ENCODE results near the gene KRT31. TPM values are rescaled to one million over a fixed set of nuclear protein-coding genes. Genes with fewer than 3 reads are reported as not detected.

KRT31 gene
- total RNA-seq, result 0.24 TPM in 1 of 2 replicates, not detected in the other

GRCh38 chr17:41396996-41397660 lies at the start of gene KRT31:
KRT31 (minus strand) TSS chr17:41397608; CDS start chr17:41397539, 69 bp downstream.

GRCh38 chr17:41440531-41441033 lies 43.2 kb upstream of the KRT31 start, which contains the start of gene KRT38:
KRT38 (minus strand) TSS chr17:41440983; CDS start chr17:41440921, 62 bp downstream.

DNA sequence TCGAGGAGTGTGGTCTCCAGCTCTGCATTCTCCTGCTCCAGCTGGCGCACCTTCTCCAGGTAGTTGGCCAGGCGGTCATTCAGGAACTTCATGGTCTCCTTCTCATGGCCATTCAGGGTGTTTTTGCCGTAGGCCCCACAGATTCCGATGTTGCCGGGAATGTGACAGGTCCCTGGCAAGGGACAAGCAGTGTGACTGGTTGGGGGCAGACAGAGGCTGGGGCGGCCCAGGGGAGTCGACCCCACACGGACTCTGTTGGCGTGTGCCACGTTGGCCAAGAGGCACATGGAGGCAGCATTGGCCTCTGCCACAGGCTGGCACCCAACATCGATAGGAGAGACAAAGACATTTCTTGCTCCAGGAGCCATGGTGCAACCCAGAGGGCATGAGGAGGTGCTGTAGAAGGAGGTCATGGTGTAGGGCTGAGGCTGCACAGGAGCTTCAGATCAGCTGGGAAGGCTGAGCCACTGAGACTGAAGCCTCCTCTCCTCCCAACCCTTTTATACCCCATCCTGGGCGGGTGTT lies 26.8 kb upstream of the KRT31 start, which contains the start of gene KRT37:
Gene KRT37, minus strand, starts transcription at position 475 of the 525 bp plus-strand sequence. Its CDS starts 62 bp downstream, at position 413.

GRCh38 chr17:41381943-41382342 lies 15.5 kb downstream of the KRT31 start, which contains the start of gene KRT34:
KRT34 (minus strand) TSS chr17:41382306; CDS start chr17:41382246, 60 bp downstream.

DNA sequence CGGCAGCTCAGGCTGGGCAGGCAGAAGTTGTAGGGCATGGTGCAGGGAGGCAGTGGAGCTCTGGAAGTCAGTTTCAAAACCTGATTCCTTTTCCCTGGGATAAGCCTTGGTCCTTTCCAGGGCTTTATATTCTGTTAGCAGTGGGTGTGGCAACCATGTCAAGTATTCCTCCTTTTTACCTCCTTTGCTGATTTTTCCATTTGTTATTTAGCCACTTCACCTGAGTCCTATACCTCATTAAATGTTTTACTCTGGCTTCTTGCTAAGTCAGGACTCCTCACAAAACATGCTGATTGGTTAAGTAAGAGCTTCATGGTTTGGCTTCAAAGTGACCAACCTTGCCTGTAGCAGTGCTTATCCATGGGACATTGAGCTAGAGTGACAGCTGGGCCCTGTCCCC lies 27.7 kb downstream of the KRT31 start, which contains the start of gene KRT33B:
Gene KRT33B, minus strand, starts transcription at position 101 of the 400 bp plus-strand sequence. Its CDS starts 63 bp downstream, at position 38.

DNA sequence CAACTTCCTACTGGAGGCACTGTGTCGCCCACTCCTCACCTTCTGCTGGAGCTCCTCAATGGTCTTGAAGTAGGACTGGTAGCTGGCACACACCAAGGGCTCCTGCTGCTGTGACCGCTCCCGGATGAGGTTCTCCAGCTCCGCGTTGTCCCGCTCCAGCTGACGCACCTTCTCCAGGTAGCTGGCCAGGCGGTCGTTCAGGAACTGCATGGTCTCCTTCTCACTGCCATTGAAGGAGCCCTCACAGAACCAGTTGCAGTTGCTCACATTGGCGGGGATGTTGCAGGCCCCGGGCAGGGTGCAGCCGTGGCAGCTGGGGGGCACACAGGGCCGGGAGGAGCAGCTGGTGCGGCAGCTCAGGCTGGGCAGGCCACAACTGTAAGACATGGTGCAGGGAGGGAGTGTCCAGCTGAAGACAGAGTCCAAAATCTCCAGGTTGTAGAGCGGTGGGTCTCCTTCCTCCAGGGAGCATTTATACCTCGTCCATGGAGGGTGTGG lies 47.0 kb downstream of the KRT31 start, which contains the start of gene KRT33A:
Gene KRT33A, minus strand, starts transcription at position 448 of the 498 bp plus-strand sequence. Its CDS starts 61 bp downstream, at position 387.

Other genes starting within 250 kb of the KRT31 start
- not detected in 2 replicates for gene KRTAP4-5, start 247.8 kb downstream of the KRT31 start, total RNA-seq
- not detected in 2 replicates for gene KRTAP4-4, start 236.9 kb downstream of the KRT31 start, total RNA-seq
- not detected in 2 replicates for gene KRTAP4-3, start 229.4 kb downstream of the KRT31 start, total RNA-seq
- not detected in 2 replicates for gene KRTAP4-2, start 219.4 kb downstream of the KRT31 start, total RNA-seq
- gene KRTAP4-1, start 212.7 kb downstream of the KRT31 start, total RNA-seq, result not detected in 2 replicates
- not detected in 2 replicates for gene KRTAP9-1, start 207.7 kb downstream of the KRT31 start, total RNA-seq
- not detected in 2 replicates for gene KRTAP9-2, start 171.0 kb downstream of the KRT31 start, total RNA-seq
- gene KRTAP9-3, start 165.2 kb downstream of the KRT31 start, total RNA-seq, result not detected in 2 replicates
- not detected in 2 replicates for gene KRTAP9-8, start 159.6 kb downstream of the KRT31 start, total RNA-seq
- not detected in 2 replicates for gene KRTAP9-4, start 147.9 kb downstream of the KRT31 start, total RNA-seq
- gene KRTAP9-9, start 142.2 kb downstream of the KRT31 start, total RNA-seq, result not detected in 2 replicates
- gene KRTAP9-6, start 132.2 kb downstream of the KRT31 start, total RNA-seq, result not detected in 2 replicates
- gene KRTAP9-7, start 121.9 kb downstream of the KRT31 start, total RNA-seq, result not detected in 2 replicates
- gene KRTAP29-1, start 94.8 kb downstream of the KRT31 start, total RNA-seq, result not detected in 2 replicates
- not detected in 2 replicates for gene KRTAP16-1, start 88.3 kb downstream of the KRT31 start, total RNA-seq
- 0.24 TPM in 1 of 2 replicates, not detected in the other for gene KRTAP17-1, start 81.9 kb downstream of the KRT31 start, total RNA-seq
- under 0.01 TPM in 1 of 2 replicates, not detected in the other for gene KRT33A, start 46.8 kb downstream of the KRT31 start, total RNA-seq
- gene KRT33B, start 27.8 kb downstream of the KRT31 start, total RNA-seq, result 0.21 and 0.24 TPM in 2 replicates
- 0.43 and 7.0 TPM in 2 replicates for gene KRT34, start 15.3 kb downstream of the KRT31 start, total RNA-seq
- not detected in 2 replicates for gene KRT37, start 27.0 kb upstream of the KRT31 start, total RNA-seq
- not detected in 2 replicates for gene KRT38, start 43.4 kb upstream of the KRT31 start, total RNA-seq
- gene KRT32, start 69.8 kb upstream of the KRT31 start, total RNA-seq, result not detected in 2 replicates
- gene KRT35, start 83.5 kb upstream of the KRT31 start, total RNA-seq, result not detected in 2 replicates
- not detected in 2 replicates for gene KRT36, start 92.3 kb upstream of the KRT31 start, total RNA-seq
- 0.24 and 20.0 TPM in 2 replicates for gene KRT13, start 108.0 kb upstream of the KRT31 start, total RNA-seq
- gene KRT15, start 121.3 kb upstream of the KRT31 start, total RNA-seq, result 38.1 and 92.7 TPM in 2 replicates
- gene KRT19, start 130.7 kb upstream of the KRT31 start, total RNA-seq, result 3,305 and 10,988 TPM in 2 replicates
- 0.72 TPM in 1 of 2 replicates, not detected in the other for gene KRT9, start 174.5 kb upstream of the KRT31 start, total RNA-seq
- 2,248 and 2,437 TPM in 2 replicates for gene KRT14, start 189.3 kb upstream of the KRT31 start, total RNA-seq
- 2,720 and 3,196 TPM in 2 replicates for gene KRT16, start 215.2 kb upstream of the KRT31 start, total RNA-seq
- 21,656 and 29,975 TPM in 2 replicates for gene KRT17, start 227.0 kb upstream of the KRT31 start, total RNA-seq